GM12865 (cell line): Measurements from ENCODE around the gene HAND2.

ENCODE experiments used
- DNase-seq: peaks from one replicate; pipeline ENCODE4 v3.0.0; 2010; ENCODE audit warnings: low read depth
- H3K4me3 ChIP-seq: 2 replicates; pipeline ENCODE4 v1.5.1; 2011; ENCODE audit warnings: mild to moderate bottlenecking, low read depth, low read length, control low read depth
- CTCF ChIP-seq: IDR thresholded peaks from 2 replicates; pipeline ENCODE4 v1.5.1; 2011; ENCODE audit warnings: low read length, control low read depth, low read depth, inconsistent platforms; ENCODE audit not compliant: insufficient read depth; ENCODE audit errors: missing control alignments

The HAND2 gene

GRCh38 chr4:173492315-173492714 is 37.7 kb downstream of the HAND2 start:
- no peak overlapping the region for H3K4me3 ChIP-seq
- no peak for TF ChIP-seq CTCF
- DNase-seq = no peak

GRCh38 chr4:173490817-173491528 is 39.1 kb downstream of the HAND2 start:
- no peak for DNase-seq
- TF ChIP-seq CTCF = no peak

GRCh38 chr4:173490256-173490655 is 39.8 kb downstream of the HAND2 start:
- H3K4me3 ChIP-seq = no peak overlapping the region
- TF ChIP-seq CTCF = no peak
- no peak for DNase-seq

More at GRCh38 chr4:173490817-173491528, 39.1 kb downstream of the HAND2 start:
- no peak overlapping the region for H3K4me3 ChIP-seq

GRCh38 chr4:173489514-173489913 is 40.5 kb downstream of the HAND2 start:
- DNase-seq = no peak
- TF ChIP-seq CTCF = no peak
- no peak overlapping the region for H3K4me3 ChIP-seq

GRCh38 chr4:173488656-173489055 is 41.4 kb downstream of the HAND2 start:
- no peak for DNase-seq
- TF ChIP-seq CTCF = no peak
- no peak overlapping the region for H3K4me3 ChIP-seq

- no peak for DNase-seq
- TF ChIP-seq CTCF = no peak
- no peak overlapping the region for H3K4me3 ChIP-seq
These were observed 42.0 kb downstream of the HAND2 start for GRCh38 chr4:173488074-173488473.

- DNase-seq = no peak
- no peak overlapping the region for H3K4me3 ChIP-seq
- TF ChIP-seq CTCF = no peak
These were observed 43.2 kb downstream of the HAND2 start for GRCh38 chr4:173486714-173487392.
